GM12878 (cell line): Measurements from ENCODE around the gene TBX10. TPM values are rescaled to one million over a fixed set of nuclear protein-coding genes. Genes with fewer than 3 reads are reported as not detected.

Experiments used
- ATAC-seq: fragments of 200-7000 bp; cut with Tn5 transposase; 3 replicates; pipeline ENCODE4 v1.9.1; 2020; ENCODE audit warnings: mild to moderate bottlenecking, moderate library complexity
- BruUV-seq: library from RNA; stranded (reverse); fragments of 400-500 nt; replicated peaks from 2 replicates; lab custom pipeline; 2021; lab: Mats Ljungman, UMichigan
- CTCF ChIA-PET: fragments of 300-600 bp; sonication (Branson Sonifier 250); formaldehyde crosslinking; extraction: SDS; loops from one replicate; lab custom pipeline; 2021; ENCODE audit warnings: inconsistent platforms; lab: Yijun Ruan, JAX
- POLR2A ChIA-PET: fragments of 350-600 bp; formaldehyde crosslinking; extraction: SDS; loops from one replicate; lab custom pipeline; 2021; ENCODE audit warnings: inconsistent platforms; lab: Charles Lee
- RAD21 ChIA-PET: fragments of 300-600 bp; sonication (Branson Sonifier 250); formaldehyde crosslinking; loops from one replicate; lab custom pipeline; 2023; ENCODE audit warnings: antibody characterized with exemption; ENCODE audit not compliant: unreplicated experiment; lab: Charles Lee
- SMC1A ChIA-PET: fragments of 300-600 bp; sonication (Branson Sonifier 250); formaldehyde crosslinking; loops from one replicate; lab custom pipeline; 2023; ENCODE audit not compliant: unreplicated experiment, uncharacterized antibody; lab: Charles Lee
- DNase-seq: peaks from one replicate; pipeline ENCODE4 v3.0.0-alpha.2; 2011; ENCODE audit warnings: low read depth, low spot score
- FAIRE-seq: peaks from 3 replicates; lab custom pipeline; 2011; peaks lifted over from hg19 to GRCh38; lab: Jason Lieb, UNC
- H2AFZ ChIP-seq: 2 replicates; pipeline ENCODE4 v1.6.0; 2011; ENCODE audit warnings: low read depth, low read length, control low read depth; ENCODE audit not compliant: control insufficient read depth
- H3K27ac ChIP-seq: 2 replicates; pipeline ENCODE4 v1.5.1; 2011; ENCODE audit warnings: control low read depth; ENCODE audit not compliant: control insufficient read depth, insufficient read depth
- H3K27me3 ChIP-seq, 2 experiments: replicated peaks in 1 of 2; 2 replicates each; pipeline versions ENCODE4 v1.6.0 to v1.6.1; 2011; ENCODE audit warnings: low read length in 1 of 2; ENCODE audit not compliant: control insufficient read depth in 2 of 2, insufficient read depth in 2 of 2
- H3K36me3 ChIP-seq, 2 experiments: 2 replicates each; pipeline ENCODE4 v1.5.1; 2011; ENCODE audit warnings: low read length in 1 of 2; ENCODE audit not compliant: control insufficient read depth in 2 of 2, insufficient read depth in 2 of 2
- H3K4me1 ChIP-seq: 2 replicates; pipeline ENCODE4 v1.6.1; 2011; ENCODE audit warnings: mild to moderate bottlenecking, low read length, moderate library complexity, mixed read lengths; ENCODE audit not compliant: control insufficient read depth, insufficient read depth
- H3K4me2 ChIP-seq: 2 replicates; pipeline ENCODE4 v1.6.0; 2011; ENCODE audit warnings: control low read depth; ENCODE audit not compliant: control insufficient read depth, insufficient read depth
- H3K4me3 ChIP-seq: fragments of 200-600 bp; sonication (generic); 2 replicates; pipeline ENCODE4 v1.5.1; 2016
- H3K79me2 ChIP-seq: 2 replicates; pipeline ENCODE4 v1.6.0; 2011; ENCODE audit warnings: low read length; ENCODE audit not compliant: control insufficient read depth, insufficient read depth
- H3K9ac ChIP-seq: 2 replicates; pipeline ENCODE4 v1.8.0; 2011; ENCODE audit warnings: low read length, control low read depth, mixed read lengths; ENCODE audit not compliant: control insufficient read depth, insufficient read depth
- H3K9me3 ChIP-seq: replicated peaks from 3 replicates; pipeline ENCODE4 v1.5.1; 2011; ENCODE audit warnings: mild to moderate bottlenecking, low read length; ENCODE audit not compliant: control insufficient read depth, insufficient read depth
- H4K20me1 ChIP-seq: 2 replicates; pipeline ENCODE4 v1.6.0; 2011; ENCODE audit not compliant: control insufficient read depth, insufficient read depth
- CREM ChIP-seq: IDR thresholded peaks from 2 replicates; pipeline ENCODE4 v1.6.1; 2014; ENCODE audit warnings: antibody characterized with exemption, low read depth
- E2F8 ChIP-seq: fragments of 450-650 bp; IDR thresholded peaks from 2 replicates; pipeline ENCODE4 v1.6.1; 2018; ENCODE audit warnings: mild to moderate bottlenecking, low read depth, moderate library complexity; ENCODE audit not compliant: partially characterized antibody
- HDGF ChIP-seq: fragments of 450-650 bp; IDR thresholded peaks from 2 replicates; pipeline ENCODE4 v1.6.1; 2016; ENCODE audit warnings: antibody characterized with exemption
- IKZF1 ChIP-seq: fragments of 450-650 bp; conservative IDR thresholded peaks from 2 replicates; pipeline ENCODE4 v1.6.1; 2017; ENCODE audit warnings: antibody characterized with exemption, mild to moderate bottlenecking
- MLLT1 ChIP-seq: fragments of 450-650 bp; IDR thresholded peaks from 2 replicates; pipeline ENCODE4 v1.6.1; 2016; ENCODE audit warnings: mild to moderate bottlenecking
- MYB ChIP-seq: fragments of 150-350 bp; IDR thresholded peaks from 2 replicates; pipeline ENCODE4 v1.6.1; 2014; ENCODE audit warnings: mild to moderate bottlenecking, low read depth, low read length, borderline replicate concordance
- NRF1 ChIP-seq: conservative IDR thresholded peaks from 2 replicates; pipeline ENCODE4 v1.6.1; 2011; ENCODE audit warnings: mild to moderate bottlenecking, low read depth, low read length, improper control_type of control experiment
- PML ChIP-seq: IDR thresholded peaks from 2 replicates; pipeline ENCODE4 v1.6.1; 2012; ENCODE audit warnings: low read length, inconsistent platforms
- PRDM15 ChIP-seq: fragments of 450-650 bp; formaldehyde crosslinking; IDR thresholded peaks from 2 replicates; pipeline ENCODE4 v1.4.0; 2020; ENCODE audit warnings: mild to moderate bottlenecking, moderate library complexity
- RUNX3 ChIP-seq: IDR thresholded peaks from 2 replicates; pipeline ENCODE4 v1.6.1; 2012; ENCODE audit warnings: low read length, inconsistent platforms
- SP1 ChIP-seq: IDR thresholded peaks from one replicate; pipeline ENCODE4 v1.6.1; 2011; ENCODE audit warnings: low read depth, low read length
- SPI1 ChIP-seq: IDR thresholded peaks from 2 replicates; pipeline ENCODE4 v1.6.1; 2011; ENCODE audit warnings: low read depth, mild to moderate bottlenecking, low read length, moderate library complexity, borderline replicate concordance; ENCODE audit not compliant: insufficient read depth
- ZNF217 ChIP-seq: fragments of 450-650 bp; IDR thresholded peaks from 2 replicates; pipeline ENCODE4 v1.6.1; 2017; ENCODE audit warnings: antibody characterized with exemption, mild to moderate bottlenecking
- ZZZ3 ChIP-seq: IDR thresholded peaks from 2 replicates; pipeline ENCODE4 v1.6.1; 2011; ENCODE audit warnings: low read depth; ENCODE audit not compliant: control insufficient read depth, insufficient read length
- WGBS: methylation state at CpG from one replicate; pipeline ENCODE4 v1.1.6; 2016; ENCODE audit warnings: low lambda C conversion rate; ENCODE audit not compliant: insufficient replicate concordance, insufficient coverage; ENCODE audit errors: missing lambda C conversion rate; 5-methylcytosine and 5-hydroxymethylcytosine counted together
- in situ Hi-C: fragments of 300-500 bp; cut with MboI; formaldehyde crosslinking; loops from 9 replicates; pipeline ENCODE4 v1.14.3; 2018; ENCODE audit warnings: mixed read lengths
- intact Hi-C: fragments of 100-400 bp; cut with micrococcal nuclease; formaldehyde crosslinking; loops from one replicate; pipeline ENCODE4 v1.14.2; 2022; ENCODE audit not compliant: unreplicated experiment
- polyA plus RNA-seq, 11 experiments: library from polyadenylated mRNA; depleted of rRNA in 4 of 11; unstranded in 6 of 11; stranded (reverse) in 5 of 11; fragments of >200 nt; fragmentation: Nextera tagmentation in 4 of 11; fragmentation: Illumina TruSeq in 1 of 11; extraction: Ambion mirVana in 4 of 11; extraction: Trizol in 1 of 11; gene quantifications; 1 replicate in 1 of 11; 2 replicates in 10 of 11; pipeline versions ENCODE4 v1.2.1 to v1.2.3, GENCODE V29; 2011 to 2016; ENCODE audit warnings: inconsistent platforms in 2 of 11, missing spikeins in 2 of 11, low read depth in 1 of 11
- total RNA-seq, 4 experiments: library from RNA; depleted of rRNA in 3 of 4; stranded (reverse); fragments of >200 nt in 3 of 4; fragmentation: Illumina TruSeq in 1 of 4; extraction: Trizol in 1 of 4; gene quantifications; 2 replicates each; pipeline versions ENCODE4 v1.2.1 to v1.2.3, GENCODE V29; 2013 to 2021

Gene TBX10
- total and polyA plus RNA-seq, 10 of the 15 experiments (the other 5 are each of a cell fraction or from before 2014, with no cell fraction given): 0.10 to 0.44 (median 0.20) TPM; not detected in 4

- SMC1A ChIA-PET: interaction anchor here (0.7 kb wide), 1 partner anchor 21 kb away, joined by 3 read pairs; no protein-coding TSS in a partner anchor
- no peak overlapping the region for H2AFZ ChIP-seq
- TF ChIP-seq E2F8: no peak
- TF ChIP-seq HDGF: no peak
- TF ChIP-seq NRF1: no peak
- TF ChIP-seq PRDM15 (CRISPR knock-in tag): no peak
- TF ChIP-seq RUNX3: no peak
- no peak for TF ChIP-seq SP1
- TF ChIP-seq CREM: no peak
- no peak for TF ChIP-seq MLLT1
- TF ChIP-seq IKZF1: no peak
- no peak for TF ChIP-seq ZZZ3
- no peak for TF ChIP-seq PML
- no peak for TF ChIP-seq ZNF217
- TF ChIP-seq MYB: no peak
- TF ChIP-seq SPI1: no peak
- intact Hi-C loops (no loop called here), in situ Hi-C loops (no loop called here)
- H3K36me3 ChIP-seq: no peaks in the 10 kb centered on the region
- CTCF ChIA-PET: interaction anchor here (0.8 kb wide), 1 partner anchor 21 kb away, joined by 3 read pairs; no protein-coding TSS in a partner anchor
- H3K9me3 ChIP-seq: peaks cover 1% of the 10 kb centered on the region; the same call in 1 of the 3 replicates
- FAIRE-seq (no peak), ATAC-seq (no peak), DNase-seq (no peak)
- H4K20me1 ChIP-seq: no peaks in the 10 kb centered on the region
- H3K4me3 ChIP-seq: no peak overlapping the region
- no peaks in the 10 kb centered on the region for H3K4me1 ChIP-seq
- no peaks in the 10 kb centered on the region for H3K79me2 ChIP-seq
- H3K27me3 ChIP-seq: no peaks in the 10 kb centered on the region
- no peak overlapping the region for H3K27ac ChIP-seq
- POLR2A ChIA-PET: interaction anchor here (0.7 kb wide), 1 partner anchor 13 kb away, joined by 3 read pairs; no protein-coding TSS in a partner anchor
- RAD21 ChIA-PET: interaction anchor here (0.9 kb wide), 1 partner anchor 11 kb away, joined by 3 read pairs; the partner anchor contains the start of gene GSTP1
- BruUV-seq: no TSS peak
- H3K9ac ChIP-seq: no peak overlapping the region
- no peak overlapping the region for H3K4me2 ChIP-seq
- 55% methylated on average over 3 of the region's 3 CpGs for WGBS
Measured at GRCh38 chr11:67594480-67594879, 45.1 kb downstream of the TBX10 start.
